HG03108 (cell line): Measurements from ENCODE around the gene MPST.

ENCODE experiments used
- ATAC-seq: cut with Tn5 transposase; IDR thresholded peaks from one replicate; pipeline ENCODE4 v1.9.1; 2021; ENCODE audit warnings: moderate library complexity; ENCODE audit not compliant: unreplicated experiment

The MPST gene

DNA sequence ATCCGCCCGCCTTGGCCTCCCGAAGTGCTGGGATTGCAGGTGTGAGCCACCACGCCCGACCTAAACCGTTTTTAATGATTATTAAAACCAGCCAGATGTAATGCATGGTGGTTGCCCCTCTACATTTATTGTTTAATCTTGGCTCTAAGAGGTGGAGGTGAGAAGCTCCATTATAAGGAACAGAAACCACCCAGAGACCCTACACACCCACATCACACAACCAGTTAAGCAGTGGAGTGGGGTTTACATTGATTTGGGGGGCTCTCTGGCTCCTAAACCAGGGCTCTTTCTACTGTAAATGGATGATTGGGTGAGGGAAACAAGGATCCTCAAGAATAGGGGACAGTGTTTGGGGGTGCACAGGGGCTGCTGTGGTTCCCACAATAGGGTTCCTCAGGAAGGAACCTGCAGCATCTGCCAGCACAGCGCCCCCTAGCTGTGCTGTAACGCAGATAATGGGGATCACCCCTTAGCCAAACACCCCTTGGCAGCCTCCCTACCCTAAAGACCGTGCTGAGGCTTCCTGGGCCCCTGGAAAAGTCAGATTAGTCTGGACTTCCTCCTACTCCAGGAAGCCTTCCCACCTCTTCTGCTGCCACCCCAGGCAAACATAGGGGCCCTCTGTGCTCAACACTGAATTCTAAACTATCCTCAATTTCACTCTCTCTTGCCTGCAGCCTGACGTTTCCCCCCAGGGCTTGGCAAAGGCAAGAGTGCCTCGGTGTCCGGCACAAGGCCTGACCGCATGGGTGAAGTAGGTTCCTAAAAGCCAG lies 2.4 kb downstream of the MPST start:
- ATAC-seq, result no peak

DNA sequence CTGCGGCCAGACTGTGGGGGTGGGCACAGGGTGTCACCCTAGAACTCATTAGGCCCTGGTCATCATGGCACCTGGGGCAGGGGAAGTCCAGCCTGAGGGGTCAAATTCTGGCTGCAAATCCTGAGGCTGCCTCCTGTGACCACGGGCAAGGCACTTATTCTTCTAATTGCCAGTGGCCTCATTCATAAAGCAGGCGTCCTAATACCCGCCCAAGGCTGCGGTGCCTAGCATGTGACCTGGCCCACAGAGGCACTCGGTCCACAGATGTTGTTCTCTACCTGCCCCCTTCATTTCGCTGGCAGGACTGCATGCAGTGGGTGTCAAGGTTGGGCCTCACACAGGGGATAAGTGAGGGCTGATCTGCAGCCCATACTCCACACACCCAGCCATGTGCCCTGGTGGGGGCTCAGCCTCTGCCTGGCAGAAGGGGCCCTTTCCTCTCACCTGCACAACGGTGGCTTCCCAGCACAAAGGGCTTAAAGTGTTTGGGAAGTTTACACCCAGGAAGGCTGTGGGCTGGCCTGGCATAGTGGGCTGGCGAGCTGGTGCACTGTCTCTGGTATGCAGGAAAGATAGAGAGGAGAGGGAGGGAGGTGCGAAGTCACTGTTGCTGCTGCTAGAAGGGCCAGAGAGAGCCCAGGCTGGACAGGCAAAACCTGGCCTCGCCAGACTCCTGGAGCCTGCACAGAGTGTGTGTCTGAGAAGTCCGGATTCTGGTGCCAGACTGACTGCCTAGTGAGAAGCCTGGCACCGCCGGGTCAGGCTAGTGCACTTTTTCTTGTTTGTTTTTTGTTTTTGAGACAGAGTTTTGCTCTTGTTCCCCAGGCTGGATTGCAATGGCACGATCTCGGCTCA lies 3.2 kb downstream of the MPST start:
- ATAC-seq, result no peak

DNA sequence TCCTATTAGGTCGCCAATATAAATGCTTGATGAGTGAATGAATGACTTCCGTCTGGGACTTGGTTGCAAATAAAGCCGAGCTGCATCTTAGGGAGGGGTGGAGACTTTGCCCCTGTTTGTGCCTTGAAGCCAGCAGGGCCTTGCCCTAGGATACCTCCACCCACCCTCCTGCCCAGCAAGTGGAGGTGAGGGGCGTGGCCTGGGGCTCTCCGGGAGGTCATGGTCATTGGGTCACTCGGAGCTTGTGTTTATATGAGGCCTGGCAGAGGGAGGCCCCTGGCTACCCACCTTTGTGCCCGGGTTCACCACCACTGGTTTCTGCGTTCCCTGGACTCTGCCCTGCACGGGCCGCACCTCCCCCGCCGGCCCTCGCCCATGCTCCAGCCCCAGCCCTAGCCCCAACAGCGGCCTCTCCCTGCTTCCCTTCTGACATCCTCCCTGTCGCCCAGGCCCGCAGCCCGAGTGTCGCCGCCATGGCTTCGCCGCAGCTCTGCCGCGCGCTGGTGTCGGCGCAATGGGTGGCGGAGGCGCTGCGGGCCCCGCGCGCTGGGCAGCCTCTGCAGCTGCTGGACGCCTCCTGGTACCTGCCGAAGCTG lies 4.3 kb downstream of the MPST start:
- ATAC-seq, result no peak

DNA sequence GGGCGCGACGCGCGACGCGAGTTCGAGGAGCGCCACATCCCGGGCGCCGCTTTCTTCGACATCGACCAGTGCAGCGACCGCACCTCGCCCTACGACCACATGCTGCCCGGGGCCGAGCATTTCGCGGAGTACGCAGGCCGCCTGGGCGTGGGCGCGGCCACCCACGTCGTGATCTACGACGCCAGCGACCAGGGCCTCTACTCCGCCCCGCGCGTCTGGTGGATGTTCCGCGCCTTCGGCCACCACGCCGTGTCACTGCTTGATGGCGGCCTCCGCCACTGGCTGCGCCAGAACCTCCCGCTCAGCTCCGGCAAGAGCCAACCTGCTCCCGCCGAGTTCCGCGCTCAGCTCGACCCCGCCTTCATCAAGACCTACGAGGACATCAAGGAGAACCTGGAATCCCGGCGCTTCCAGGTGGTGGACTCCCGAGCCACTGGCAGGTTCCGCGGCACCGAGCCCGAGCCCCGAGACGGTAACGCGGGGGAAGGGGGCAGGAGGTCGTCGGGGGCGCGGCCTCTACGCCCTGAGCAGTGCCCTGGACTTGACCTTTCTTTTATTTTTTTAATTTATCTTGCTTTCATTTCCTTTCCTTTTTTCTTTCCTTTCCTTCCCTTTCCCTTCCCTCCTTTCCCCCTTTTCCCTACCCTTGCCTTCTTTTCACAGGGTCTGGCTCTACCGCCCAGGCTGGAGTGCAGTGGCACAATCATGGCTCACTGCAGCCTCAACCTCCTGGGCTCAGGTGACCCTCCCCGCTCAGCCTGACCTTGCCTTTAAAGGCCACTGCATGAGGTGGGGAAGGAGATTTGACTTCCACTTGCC lies 5.0 kb downstream of the MPST start:
- no peak for ATAC-seq

DNA sequence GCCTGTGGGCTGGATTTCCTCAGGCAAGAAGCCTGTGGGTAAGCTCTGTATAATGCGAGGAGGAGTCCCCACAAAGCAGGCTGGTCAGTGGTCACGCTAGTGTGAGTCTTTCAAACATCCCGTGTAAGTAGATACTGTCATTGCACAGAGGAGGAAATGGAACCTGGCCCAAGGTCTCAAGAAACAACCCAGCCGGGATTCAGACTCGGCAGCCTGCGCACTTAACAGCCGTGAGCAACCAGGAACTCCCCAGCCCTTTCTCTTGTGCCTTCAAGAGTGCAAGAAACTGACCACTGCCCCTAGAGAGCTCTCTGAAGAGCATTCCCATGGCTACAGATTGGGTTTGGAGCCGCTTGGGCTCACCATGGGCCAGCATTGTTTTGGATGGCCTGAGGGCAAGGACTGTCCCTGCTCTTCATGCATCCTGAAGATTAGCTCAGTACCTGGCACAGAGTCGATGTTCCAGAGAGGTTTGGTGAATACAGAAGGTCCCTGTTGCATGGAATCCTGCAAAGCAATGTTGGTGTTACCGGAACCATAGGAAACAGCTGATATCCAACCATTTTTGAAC lies 6.0 kb downstream of the MPST start:
- ATAC-seq, result no peak

DNA sequence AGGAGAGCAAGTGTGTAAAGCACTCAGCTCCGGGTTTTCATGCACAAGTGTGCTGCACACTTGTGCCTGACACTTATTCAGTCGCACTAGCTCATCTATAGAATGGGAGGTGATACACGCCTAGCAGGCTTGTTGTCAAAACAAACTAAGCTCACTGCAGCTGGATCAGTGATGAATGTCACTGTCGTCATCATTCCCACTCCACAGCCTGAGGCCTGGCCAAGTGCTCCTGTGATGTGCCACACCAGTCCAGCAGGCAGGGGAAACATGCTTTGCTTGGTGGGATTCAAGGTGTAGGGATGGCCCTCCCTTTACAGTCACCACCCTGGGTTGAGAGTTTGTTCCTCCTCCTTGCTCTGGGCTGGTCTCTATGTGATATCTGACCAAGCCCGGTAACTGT lies 6.8 kb downstream of the MPST start:
- no peak for ATAC-seq

DNA sequence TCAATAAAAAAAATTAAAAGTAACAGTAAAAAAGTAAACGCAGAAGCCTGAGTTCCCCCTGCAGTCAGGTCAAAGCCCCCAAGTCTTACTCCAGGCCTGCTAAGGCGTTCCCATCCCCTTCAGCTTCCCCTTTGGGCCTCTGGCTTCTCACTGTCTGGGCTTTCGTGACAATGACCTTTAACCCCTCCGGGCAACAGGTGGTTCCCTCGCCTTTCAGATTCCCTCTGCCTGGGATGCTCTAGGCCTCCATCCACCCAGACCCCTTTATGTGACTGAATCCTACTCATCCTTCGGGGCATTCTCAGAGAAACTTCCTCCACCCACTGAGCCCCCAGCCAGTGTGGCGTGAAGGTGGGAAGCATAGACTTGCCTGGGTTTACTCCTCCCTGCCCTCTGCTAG lies 8.0 kb downstream of the MPST start:
- ATAC-seq, result no peak

DNA sequence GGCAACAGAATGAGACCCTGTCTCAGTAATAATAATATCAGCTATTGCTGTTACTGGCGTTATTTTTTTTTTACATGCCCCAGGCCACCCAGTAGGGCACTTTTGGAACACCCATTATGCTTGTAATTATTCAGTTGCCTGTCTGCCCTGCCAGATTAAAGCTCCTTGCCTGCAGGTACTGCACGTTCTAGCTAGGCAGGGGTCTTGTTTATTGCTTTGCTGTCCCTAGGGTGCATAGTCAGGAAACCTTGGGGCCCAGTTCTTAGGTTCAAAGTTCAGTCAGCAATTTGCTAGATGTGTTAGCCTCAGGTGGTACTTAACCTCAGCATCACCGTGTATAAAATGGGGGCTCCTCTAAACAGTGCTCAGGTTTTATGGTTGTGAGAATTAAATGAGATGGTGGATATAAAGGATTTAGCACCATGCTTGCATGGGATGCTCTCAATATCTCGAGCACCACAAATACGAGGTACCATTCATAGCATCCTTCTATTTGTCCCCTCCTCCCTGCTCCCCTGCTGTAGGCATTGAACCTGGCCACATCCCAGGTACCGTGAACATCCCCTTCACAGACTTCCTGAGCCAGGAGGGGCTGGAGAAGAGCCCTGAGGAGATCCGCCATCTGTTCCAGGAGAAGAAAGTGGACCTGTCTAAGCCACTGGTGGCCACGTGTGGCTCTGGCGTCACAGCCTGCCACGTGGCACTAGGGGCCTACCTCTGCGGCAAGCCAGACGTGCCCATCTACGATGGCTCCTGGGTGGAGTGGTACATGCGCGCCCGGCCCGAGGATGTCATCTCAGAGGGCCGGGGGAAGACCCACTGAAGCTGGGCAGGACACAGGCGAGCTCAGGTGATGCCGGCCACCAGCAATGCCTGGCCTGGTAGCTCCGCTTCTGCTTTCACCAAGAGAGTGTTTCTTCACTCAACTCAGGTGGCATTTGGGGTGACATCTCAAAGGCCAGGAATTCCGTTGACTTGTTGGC lies 9.4 kb downstream of the MPST start:
- ATAC-seq, result no peak

DNA sequence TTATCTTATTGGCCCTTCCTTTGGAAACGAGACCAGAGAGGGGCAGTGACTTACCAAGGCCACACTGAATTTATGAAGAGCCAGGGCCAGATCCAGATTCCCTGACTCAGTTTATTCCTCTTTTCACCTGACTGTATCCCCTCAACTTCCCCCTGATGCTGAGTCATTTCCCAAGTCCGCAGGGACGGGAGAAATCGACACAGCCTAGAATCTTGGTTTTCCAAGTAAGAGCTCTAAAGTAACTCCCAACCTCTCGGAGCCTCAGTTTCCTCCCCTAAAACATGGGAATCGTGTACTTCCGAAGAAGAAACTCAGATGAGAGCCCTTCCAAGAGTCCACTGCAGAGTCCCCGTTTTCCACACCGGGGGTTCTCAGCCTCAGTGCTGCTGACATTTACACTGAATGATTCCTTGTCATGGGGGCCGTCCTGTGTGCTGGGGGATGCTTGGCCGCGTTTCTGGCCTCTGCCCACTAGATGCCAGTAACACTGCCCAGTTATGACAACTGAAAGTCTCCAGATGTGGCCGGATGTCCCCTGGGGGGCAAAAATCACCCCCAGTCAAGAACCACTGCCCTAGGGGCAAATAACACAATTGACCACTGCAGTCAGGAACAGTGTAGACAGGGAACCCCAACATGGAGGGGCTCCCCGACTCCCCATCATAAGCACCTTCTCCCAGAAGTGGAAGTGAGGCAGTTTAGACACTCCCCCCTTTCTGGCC lies 11.2 kb downstream of the MPST start:
- no peak for ATAC-seq

DNA sequence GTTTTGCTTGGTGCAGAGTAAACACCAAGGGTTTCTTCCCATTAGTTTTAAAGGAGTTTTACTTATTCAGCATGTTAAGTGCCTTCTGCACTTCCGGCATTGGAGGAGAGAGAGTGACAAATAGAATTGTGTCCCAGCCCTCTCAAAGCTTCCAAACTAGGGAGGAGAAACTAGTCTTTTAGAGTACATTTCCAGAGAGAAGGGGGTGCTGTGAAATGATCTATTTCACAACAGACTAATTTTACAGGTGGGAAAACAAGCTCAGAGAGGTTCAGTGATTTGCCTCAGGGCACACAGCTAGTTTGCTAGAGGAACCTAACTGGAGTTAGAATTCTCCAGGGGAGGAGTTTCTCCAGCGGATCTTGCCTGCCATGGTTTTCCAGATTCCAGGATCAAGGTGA lies 12.6 kb downstream of the MPST start:
- ATAC-seq, result no peak

DNA sequence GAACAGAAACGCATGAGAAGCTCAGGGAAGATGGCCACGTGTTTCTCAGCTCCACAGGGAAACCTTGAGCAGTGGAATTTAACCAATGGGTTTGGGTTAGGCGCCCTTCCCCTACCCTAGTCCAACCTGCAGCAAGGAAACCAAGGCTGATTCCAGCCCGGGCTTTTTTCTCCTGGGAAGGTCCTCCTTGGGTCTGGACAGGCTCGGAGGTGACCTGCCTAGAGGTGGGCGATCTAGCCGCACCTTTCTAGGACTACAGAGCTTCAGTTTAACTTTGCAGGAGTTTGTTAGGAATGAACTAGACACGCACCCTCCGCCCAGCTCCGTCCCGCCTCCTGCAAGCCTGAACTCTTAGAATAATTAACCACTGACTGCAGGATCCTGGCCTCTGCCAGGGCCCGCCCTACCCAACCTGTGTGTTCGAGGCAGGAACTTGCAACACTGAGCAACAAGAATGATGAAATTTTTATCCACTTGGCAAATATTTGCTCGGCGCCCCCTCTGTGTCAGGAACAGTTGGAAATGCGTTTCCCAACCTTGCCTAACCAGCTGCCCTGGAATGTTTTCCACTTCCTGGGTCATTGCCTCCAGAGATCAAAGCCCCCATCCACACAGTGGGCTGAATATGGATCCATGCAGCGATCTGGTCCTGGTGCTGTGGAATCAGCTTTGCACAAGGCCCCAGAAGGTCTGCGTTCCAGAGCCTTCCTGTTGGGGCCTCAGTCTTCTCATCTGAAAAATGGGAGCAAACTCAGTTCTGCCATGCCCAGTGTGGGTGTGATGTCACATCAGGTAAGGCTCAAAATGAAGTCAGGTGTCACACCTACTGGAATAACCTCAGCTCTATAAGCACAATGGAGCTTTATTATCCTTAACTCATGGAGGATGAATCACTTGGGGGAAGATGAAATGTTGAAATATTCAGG lies 13.3 kb downstream of the MPST start:
- no peak for ATAC-seq

DNA sequence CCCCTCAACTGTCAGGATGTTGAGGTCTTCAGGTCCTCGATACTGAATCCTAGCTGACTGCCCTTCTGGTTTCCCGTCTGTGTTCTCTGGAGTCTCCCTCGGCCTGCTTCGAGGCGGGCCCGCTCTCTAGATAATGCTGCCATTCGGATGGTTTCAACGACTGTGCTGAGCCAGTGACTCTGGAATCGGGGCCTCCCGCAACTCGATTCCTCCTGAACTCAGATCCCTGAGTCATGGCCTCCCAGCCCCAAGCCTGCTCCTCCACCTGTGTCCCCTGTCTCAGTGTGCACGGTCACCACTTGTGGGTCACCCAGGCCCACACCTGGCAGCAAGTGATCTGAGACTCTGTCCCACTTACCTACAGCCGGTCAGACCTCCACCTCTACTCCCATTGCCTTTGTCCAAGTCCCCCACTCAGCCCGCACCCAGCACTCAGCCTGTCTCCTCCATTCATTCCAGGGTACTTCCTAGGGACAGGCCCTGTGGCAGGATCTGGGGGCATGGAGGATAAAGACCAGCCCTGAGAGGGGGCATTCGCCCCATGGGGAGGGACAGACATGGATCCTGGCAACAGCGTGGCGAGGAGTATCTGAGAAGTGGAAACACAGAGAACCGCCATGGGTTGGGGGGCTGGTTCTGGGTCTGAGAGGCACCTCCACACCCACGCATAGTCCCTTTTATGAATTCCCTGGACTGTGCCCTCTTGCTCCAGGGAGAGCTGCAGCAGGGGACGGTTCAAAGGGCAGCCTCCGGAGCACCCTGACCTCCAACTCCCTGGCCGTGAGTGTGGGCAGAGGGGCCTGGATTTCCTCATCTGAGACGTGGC lies 14.3 kb downstream of the MPST start:
- no peak for ATAC-seq

DNA sequence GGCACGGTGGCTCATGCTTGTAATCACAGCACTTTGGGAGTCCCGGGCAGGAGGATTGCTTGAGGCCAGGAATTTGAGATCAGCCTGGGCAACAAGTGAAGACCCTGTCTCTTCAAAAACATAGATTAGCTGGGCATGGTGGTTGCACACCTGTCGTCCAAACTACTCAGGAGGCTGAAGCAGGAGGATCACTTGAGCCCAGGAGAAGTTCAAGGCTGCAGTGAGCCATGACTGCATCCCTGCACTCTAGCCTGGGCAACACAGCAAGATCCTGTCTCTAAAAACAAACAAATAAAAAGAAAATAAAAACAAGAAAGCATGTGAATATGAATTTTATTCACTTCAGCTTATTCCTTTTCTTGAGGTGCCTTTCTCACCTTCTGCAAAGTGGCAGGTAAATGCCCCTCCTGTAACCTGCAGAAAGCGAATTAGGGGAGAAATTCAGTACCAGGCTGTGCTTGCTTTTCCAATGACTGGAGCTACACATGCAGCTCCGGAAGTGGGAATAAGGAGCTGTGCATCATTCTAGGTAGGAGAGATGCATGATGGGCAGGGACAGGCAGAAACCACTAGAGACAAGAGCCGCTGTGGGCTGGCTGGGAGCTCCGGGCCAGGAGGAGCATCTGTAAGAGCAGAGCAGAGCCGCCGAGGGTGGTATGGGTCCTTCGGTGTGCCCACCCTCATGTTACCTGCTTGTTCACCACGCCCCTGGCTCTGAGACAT lies 17.3 kb downstream of the MPST start:
- no peak for ATAC-seq

DNA sequence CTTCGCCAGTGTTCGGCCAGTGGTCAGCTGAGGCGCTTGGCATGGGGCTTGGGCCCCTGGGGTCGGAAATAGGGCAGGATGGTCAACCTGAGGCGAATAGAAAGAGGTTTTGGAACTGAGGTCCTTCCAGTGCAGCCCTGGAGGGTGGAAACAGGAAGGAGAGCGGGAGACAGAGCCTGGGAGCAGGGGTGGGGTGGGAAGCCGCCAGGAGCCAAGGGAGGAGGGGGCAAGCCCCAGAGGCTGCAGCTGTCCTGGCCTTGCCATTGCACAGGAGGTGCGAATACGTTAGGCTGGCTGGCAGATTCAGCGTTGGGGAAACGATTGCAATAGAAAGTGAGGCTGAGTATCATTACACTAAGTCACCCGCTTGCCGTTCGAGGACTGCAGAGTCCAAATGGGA lies 18.1 kb downstream of the MPST start:
- ATAC-seq, result no peak

DNA sequence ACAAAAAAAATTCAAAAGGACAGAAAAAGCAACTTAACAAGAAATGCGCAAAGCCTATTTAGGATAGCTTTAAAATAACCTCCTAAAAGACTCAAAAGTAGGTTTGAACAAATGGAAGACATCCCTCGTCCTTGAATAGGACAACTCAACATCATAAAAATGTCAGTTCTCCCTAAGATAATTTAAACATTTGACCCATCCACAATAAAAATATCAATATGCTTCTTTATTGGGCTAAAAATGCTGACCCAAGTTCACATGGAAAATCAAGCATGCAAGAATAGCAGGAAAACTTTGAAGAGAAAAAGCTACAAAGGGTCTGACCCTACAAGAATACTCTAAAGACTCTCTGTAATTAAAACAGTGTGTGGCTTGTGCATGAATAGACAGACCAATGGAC lies 19.9 kb downstream of the MPST start:
- no peak for ATAC-seq

DNA sequence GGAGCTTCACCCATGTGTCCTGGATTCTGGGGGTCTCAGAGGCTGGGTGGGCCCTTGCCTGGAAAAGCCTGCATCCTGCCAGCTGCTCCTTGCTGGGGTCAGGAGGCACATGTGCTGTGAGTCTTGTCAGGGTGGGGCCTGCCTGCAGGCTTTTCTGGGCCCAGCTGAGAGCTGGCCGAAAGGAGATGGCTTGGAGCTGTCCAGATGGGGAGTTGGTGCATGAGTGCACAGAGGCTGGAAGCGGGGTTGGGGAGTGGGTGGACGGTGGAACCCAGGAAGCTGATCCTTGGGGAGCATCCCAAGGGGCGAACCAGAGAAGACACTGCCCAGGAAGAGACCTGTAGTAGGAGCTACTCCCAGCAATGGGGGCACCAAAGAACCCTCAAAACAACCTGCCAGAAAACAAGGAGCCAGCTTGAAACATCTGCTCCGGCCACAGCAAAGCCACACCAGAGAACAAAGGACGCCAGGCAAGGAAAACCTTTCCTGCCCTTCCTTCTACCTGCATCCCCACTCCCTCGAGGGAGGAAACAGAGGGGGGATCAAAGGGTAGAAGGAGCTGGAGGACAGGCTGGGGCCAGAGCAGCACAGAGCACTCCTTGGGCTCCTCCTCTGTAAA lies 23.8 kb downstream of the MPST start:
- no peak for ATAC-seq
